Testis (tissue), 3 donors: Measurements from ENCODE around the gene AQP2. TPM values are rescaled to one million over a fixed set of nuclear protein-coding genes. Genes with fewer than 3 reads are reported as not detected.

Source experiments
- DNase-seq: peaks from one replicate; pipeline ENCODE4 v3.0.0-alpha.2; 2019
- H3K27ac ChIP-seq, 2 donors: fragments of 200-600 bp; sonication (generic); one replicate each; pipeline ENCODE4 v1.5.1; 2019
- H3K27me3 ChIP-seq: fragments of 200-600 bp; sonication (generic); one replicate; pipeline ENCODE4 v1.5.1; 2019
- H3K36me3 ChIP-seq: fragments of 200-600 bp; sonication (generic); one replicate; pipeline ENCODE4 v1.5.1; 2017; ENCODE audit warnings: low read depth; ENCODE audit errors: missing control alignments
- H3K4me1 ChIP-seq: fragments of 200-600 bp; sonication (generic); one replicate; pipeline ENCODE4 v1.5.1; 2019
- H3K4me3 ChIP-seq, 2 donors: fragments of 200-600 bp; sonication (generic); one replicate each; pipeline ENCODE4 v1.5.1; 2017 to 2019
- H3K9me3 ChIP-seq: fragments of 200-600 bp; sonication (generic); one replicate; pipeline ENCODE4 v1.5.1; 2017
- POLR2A ChIP-seq: fragments of 450-650 bp; IDR thresholded peaks from one replicate; pipeline ENCODE4 v1.6.1; 2017; ENCODE audit warnings: antibody characterized with exemption, mild to moderate bottlenecking, moderate library complexity
- WGBS, 2 donors: methylation state at CpG; one replicate each; pipeline ENCODE4 v1.1.5; 2018; 5-methylcytosine and 5-hydroxymethylcytosine counted together
- intact Hi-C: fragments of 100-400 bp; cut with DNase I; formaldehyde crosslinking; loops from one replicate; pipeline ENCODE4 v1.15.1; 2023; ENCODE audit warnings: low total_unique reads
- polyA plus RNA-seq: library from polyadenylated mRNA; stranded (reverse); fragments of 350-450 nt; fragmentation: Illumina TruSeq; extraction: RNeasy Lipid Tissue Mini Kit (QIAGEN cat#74804); gene quantifications from one replicate; pipeline ENCODE4 v1.2.3, GENCODE V29; 2014; ENCODE audit warnings: low read depth, low replicate concordance; ENCODE audit not compliant: insufficient read depth
- total RNA-seq, 2 donors: library from RNA; depleted of rRNA; stranded (reverse); fragments of >200 nt; gene quantifications; one replicate each; pipeline ENCODE4 v1.2.3, GENCODE V29; 2016
- TF ChIP-seq, protein P1 (sequence below), 3 experiments: fragments of 450-650 bp in 2 of 3; fragments of 200-600 bp in 1 of 3; sonication (generic) in 1 of 3; IDR thresholded peaks; one replicate each; pipeline ENCODE4 v1.5.1; 2016 to 2019; ENCODE audit warnings: antibody characterized with exemption in 3 of 3, mild to moderate bottlenecking in 2 of 3, moderate library complexity in 1 of 3

AQP2 gene
- total and polyA plus RNA-seq, 3 donors from 2014 or later, result 0.79 to 1.9 (median 1.1) TPM

DNA sequence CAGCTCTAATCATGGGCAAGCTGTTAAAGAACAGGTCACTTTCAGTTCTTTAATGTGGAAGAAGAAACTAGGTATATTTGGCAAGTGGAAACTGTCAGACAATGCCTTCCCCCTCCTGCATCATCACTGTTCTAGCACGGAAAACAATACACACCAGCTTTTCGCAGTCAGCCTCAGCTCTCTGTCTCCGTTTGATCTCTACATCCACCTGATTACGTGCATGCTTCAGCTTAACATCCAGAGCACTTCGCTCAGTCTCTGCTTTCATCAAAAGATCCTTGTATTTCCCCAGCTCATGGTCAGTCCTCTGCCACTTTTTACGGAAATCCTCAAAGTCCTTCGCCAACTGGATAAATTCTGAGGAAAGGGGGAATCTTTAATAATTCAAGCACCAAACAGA, 55.7 kb downstream of the AQP2 start:
- Histone ChIP-seq H3K9me3 (no peaks in the 10 kb centered on the region), H3K4me1 (no peaks in the 10 kb centered on the region), H3K4me3 (no peak overlapping the region), H3K27ac (no peak overlapping the region), H3K36me3 (no peaks in the 10 kb centered on the region), H3K27me3 (no peaks in the 10 kb centered on the region)
- intact Hi-C loops, result no loop called here
- DNase-seq, result no peak
- 94 to 97% methylated on average over 7 of the region's 7 CpGs for WGBS, 2 donors
- TF ChIP-seq, protein P1, sequence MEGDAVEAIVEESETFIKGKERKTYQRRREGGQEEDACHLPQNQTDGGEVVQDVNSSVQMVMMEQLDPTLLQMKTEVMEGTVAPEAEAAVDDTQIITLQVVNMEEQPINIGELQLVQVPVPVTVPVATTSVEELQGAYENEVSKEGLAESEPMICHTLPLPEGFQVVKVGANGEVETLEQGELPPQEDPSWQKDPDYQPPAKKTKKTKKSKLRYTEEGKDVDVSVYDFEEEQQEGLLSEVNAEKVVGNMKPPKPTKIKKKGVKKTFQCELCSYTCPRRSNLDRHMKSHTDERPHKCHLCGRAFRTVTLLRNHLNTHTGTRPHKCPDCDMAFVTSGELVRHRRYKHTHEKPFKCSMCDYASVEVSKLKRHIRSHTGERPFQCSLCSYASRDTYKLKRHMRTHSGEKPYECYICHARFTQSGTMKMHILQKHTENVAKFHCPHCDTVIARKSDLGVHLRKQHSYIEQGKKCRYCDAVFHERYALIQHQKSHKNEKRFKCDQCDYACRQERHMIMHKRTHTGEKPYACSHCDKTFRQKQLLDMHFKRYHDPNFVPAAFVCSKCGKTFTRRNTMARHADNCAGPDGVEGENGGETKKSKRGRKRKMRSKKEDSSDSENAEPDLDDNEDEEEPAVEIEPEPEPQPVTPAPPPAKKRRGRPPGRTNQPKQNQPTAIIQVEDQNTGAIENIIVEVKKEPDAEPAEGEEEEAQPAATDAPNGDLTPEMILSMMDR (IDR thresholded peaks at IDR 0.05), result no peak
- no peak for TF ChIP-seq POLR2A

- no peaks in the 10 kb centered on the region for H3K36me3 ChIP-seq
- WGBS, 2 donors, result 83 to 97% methylated on average over 1 of the region's 1 CpG
- no peaks in the 10 kb centered on the region for H3K4me1 ChIP-seq
- H3K27ac ChIP-seq, result no peak overlapping the region
- H3K4me3 ChIP-seq, result no peak overlapping the region
- intact Hi-C loops, result no loop called here
- no peaks in the 10 kb centered on the region for H3K27me3 ChIP-seq
- no peaks in the 10 kb centered on the region for H3K9me3 ChIP-seq
- TF ChIP-seq, protein P1 (IDR thresholded peaks at IDR 0.05), result no peak
- TF ChIP-seq POLR2A, result no peak
- no peak for DNase-seq
Measured at GRCh38 chr12:50006754-50007442, 56.4 kb downstream of the AQP2 start.

Other genes starting within 250 kb of the AQP2 start
- gene FMNL3, start 243.3 kb upstream of the AQP2 start, total RNA-seq, result 10 to 100 TPM; 40.5 to 73.5 TPM
- 26.0 TPM for gene FMNL3, start 243.3 kb upstream of the AQP2 start, polyA plus RNA-seq
- 100 to 1,000 TPM; 407 to 440 TPM for gene TMBIM6, start 209.2 kb upstream of the AQP2 start, total RNA-seq
- gene TMBIM6, start 209.2 kb upstream of the AQP2 start, polyA plus RNA-seq, result 618 TPM
- 10 to 100 TPM; 63.5 to 79.7 TPM for gene NCKAP5L, start 122.3 kb upstream of the AQP2 start, total RNA-seq
- 22.0 TPM for gene NCKAP5L, start 122.3 kb upstream of the AQP2 start, polyA plus RNA-seq
- gene BCDIN3D, start 107.6 kb upstream of the AQP2 start, total RNA-seq, result 1 to 10 TPM; 5.1 to 5.8 TPM
- gene BCDIN3D, start 107.6 kb upstream of the AQP2 start, polyA plus RNA-seq, result 4.9 TPM
- gene FAIM2, start 46.8 kb upstream of the AQP2 start, total RNA-seq, result 10 to 100 TPM; 14.6 to 15.3 TPM
- gene FAIM2, start 46.8 kb upstream of the AQP2 start, polyA plus RNA-seq, result 67.5 TPM
- gene AQP5, start 11.1 kb downstream of the AQP2 start, total RNA-seq, result 100 to 1,000 TPM; 128 to 134 TPM
- gene AQP5, start 11.1 kb downstream of the AQP2 start, polyA plus RNA-seq, result 414 TPM
- 1 to 10 TPM; 1.7 to 2.2 TPM for gene AQP6, start 22.2 kb downstream of the AQP2 start, total RNA-seq
- 3.1 TPM for gene AQP6, start 22.2 kb downstream of the AQP2 start, polyA plus RNA-seq
- gene RACGAP1, start 74.8 kb downstream of the AQP2 start, total RNA-seq, result 10 to 100 TPM; 48.1 to 60.6 TPM
- 118 TPM for gene RACGAP1, start 74.8 kb downstream of the AQP2 start, polyA plus RNA-seq
- gene ASIC1, start 106.9 kb downstream of the AQP2 start, total RNA-seq, result 1 to 10 TPM; 1.9 to 3.5 TPM
- 2.7 TPM for gene ASIC1, start 106.9 kb downstream of the AQP2 start, polyA plus RNA-seq
- gene SMARCD1, start 134.6 kb downstream of the AQP2 start, total RNA-seq, result 10 to 100 TPM; 87.6 to 99.0 TPM
- gene SMARCD1, start 134.6 kb downstream of the AQP2 start, polyA plus RNA-seq, result 67.3 TPM
- gene GPD1, start 153.3 kb downstream of the AQP2 start, total RNA-seq, result 1 to 10 TPM; 2.1 to 2.4 TPM
- gene GPD1, start 153.3 kb downstream of the AQP2 start, polyA plus RNA-seq, result 3.1 TPM
- 10 to 100 TPM; 38.7 to 54.9 TPM for gene COX14, start 161.5 kb downstream of the AQP2 start, total RNA-seq
- 50.2 TPM for gene COX14, start 161.5 kb downstream of the AQP2 start, polyA plus RNA-seq
- 10 to 100 TPM; 34.3 to 36.5 TPM for gene CERS5, start 216.6 kb downstream of the AQP2 start, total RNA-seq
- 33.5 TPM for gene CERS5, start 216.6 kb downstream of the AQP2 start, polyA plus RNA-seq